DOHH2 (cell line): Measurements from ENCODE around the gene PPIL1.

Source experiments
- CTCF ChIP-seq: fragments of 200-600 bp; sonication (generic); IDR thresholded peaks from one replicate; pipeline ENCODE4 v1.5.1; 2014; ENCODE audit warnings: antibody characterized with exemption, mild to moderate bottlenecking, low read depth, low read length; ENCODE audit not compliant: poor library complexity, severe bottlenecking
- EZH2phosphoT487 ChIP-seq: fragments of 200-600 bp; sonication (generic); IDR thresholded peaks from 2 replicates; pipeline ENCODE4 v1.6.1; 2017; ENCODE audit warnings: borderline replicate concordance, mild to moderate bottlenecking, antibody characterized with exemption, low read length, moderate library complexity, mixed read lengths

GRCh38 chr6:36897609-36898008 is 23.0 kb upstream of the PPIL1 start:
- TF ChIP-seq CTCF = peak; percentile 18
- no peak for TF ChIP-seq EZH2phosphoT487
